Measurements from ENCODE around the gene KBTBD7. TPM values are rescaled to one million over a fixed set of nuclear protein-coding genes. Genes with fewer than 3 reads are reported as not detected.

The KBTBD7 gene, protein sequence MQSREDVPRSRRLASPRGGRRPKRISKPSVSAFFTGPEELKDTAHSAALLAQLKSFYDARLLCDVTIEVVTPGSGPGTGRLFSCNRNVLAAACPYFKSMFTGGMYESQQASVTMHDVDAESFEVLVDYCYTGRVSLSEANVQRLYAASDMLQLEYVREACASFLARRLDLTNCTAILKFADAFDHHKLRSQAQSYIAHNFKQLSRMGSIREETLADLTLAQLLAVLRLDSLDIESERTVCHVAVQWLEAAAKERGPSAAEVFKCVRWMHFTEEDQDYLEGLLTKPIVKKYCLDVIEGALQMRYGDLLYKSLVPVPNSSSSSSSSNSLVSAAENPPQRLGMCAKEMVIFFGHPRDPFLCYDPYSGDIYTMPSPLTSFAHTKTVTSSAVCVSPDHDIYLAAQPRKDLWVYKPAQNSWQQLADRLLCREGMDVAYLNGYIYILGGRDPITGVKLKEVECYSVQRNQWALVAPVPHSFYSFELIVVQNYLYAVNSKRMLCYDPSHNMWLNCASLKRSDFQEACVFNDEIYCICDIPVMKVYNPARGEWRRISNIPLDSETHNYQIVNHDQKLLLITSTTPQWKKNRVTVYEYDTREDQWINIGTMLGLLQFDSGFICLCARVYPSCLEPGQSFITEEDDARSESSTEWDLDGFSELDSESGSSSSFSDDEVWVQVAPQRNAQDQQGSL
- 13.3 and 15.1 TPM in 2 replicates for total RNA-seq (2014; rRNA removed; shearing (Covaris generic))

DNA sequence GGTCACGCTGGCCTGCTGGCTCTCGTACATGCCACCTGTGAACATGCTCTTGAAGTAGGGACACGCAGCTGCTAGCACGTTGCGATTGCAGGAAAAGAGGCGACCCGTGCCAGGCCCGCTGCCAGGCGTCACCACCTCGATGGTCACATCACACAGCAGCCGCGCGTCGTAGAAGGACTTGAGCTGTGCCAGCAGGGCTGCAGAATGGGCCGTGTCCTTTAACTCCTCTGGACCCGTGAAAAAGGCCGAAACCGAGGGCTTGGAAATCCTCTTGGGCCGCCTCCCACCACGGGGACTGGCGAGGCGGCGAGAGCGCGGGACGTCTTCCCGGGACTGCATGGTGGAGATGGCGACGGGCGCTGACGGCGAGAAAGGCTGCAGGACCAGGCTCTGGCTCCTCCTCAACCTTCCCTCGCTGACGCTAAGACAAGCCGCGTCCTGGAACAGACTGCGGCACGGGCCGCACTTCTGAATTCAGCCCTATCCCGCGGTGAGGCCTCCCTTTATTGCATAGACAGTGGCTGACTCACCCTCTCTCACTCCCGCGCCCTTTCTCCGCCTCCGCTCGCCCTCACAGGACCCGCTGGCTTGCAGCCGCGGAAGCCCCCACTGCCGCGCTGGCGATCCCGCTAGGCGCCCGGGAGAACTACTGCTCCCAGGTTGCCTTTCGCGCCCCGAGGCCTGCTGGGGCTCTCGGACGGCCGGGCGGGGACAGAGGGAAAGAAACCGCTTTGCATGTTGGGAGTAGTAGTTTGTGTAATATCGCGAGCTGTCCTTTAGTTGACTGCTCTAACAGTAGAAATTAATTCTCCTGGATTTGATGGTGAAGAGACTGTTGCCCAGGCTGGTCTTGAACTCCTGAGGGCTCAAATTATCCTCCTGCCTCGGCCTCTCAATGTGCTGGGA is at the start of gene KBTBD7:
Gene KBTBD7, minus strand, starts transcription at position 651 of the 906 bp plus-strand sequence. Its CDS starts 312 bp downstream, at position 339.
- peak; percentile 91 for DNase-seq
- H3K4me3 ChIP-seq (ENCODE audit: insufficient read depth, low read depth, low read length), result peak within 1 kb of the TSS; percentile 77
- H3K27me3 ChIP-seq (ENCODE audit: control insufficient read depth, insufficient read depth, low read length), result no peaks in the 10 kb centered on the region
- H3K36me3 ChIP-seq (replicated peaks; ENCODE audit: control insufficient read depth, insufficient read depth, low read length), result no peaks in the 10 kb centered on the region; the same call in 1 of the 2 replicates

GRCh38 chr13:41241626-41242025 is 47.3 kb upstream of the KBTBD7 start:
- DNase-seq, result no peak
- Histone ChIP-seq H3K27me3 (ENCODE audit: control insufficient read depth, insufficient read depth, low read length) (no peaks in the 10 kb centered on the region), H3K4me3 (ENCODE audit: insufficient read depth, low read depth, low read length) (no peak overlapping the region), H3K36me3 (replicated peaks; ENCODE audit: control insufficient read depth, insufficient read depth, low read length) (no peaks in the 10 kb centered on the region; the same call in 1 of the 2 replicates)

DNA sequence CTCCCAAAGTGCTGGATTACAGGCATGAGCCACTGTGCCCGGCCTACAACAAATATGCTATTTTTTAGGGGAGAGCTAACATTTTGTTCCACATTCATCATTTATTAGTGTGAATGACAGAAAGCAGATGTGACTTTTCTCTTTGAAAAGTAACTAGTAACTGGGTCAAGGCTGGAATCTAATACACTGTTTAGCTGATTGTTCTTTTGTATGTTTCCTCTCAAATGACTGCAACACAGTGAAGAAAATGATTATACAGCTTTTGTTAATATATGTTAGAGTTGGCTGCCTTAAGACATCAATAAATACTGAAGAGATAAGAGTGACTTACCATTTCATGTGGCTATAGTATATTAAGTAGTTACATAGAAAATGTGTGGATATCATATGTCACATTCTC is 42.0 kb upstream of the KBTBD7 start:
- no peak for DNase-seq
- no peaks in the 10 kb centered on the region; the same call in 1 of the 2 replicates for H3K36me3 ChIP-seq (replicated peaks; ENCODE audit: control insufficient read depth, insufficient read depth, low read length)
- no peaks in the 10 kb centered on the region for H3K27me3 ChIP-seq (ENCODE audit: control insufficient read depth, insufficient read depth, low read length)
- H3K4me3 ChIP-seq (ENCODE audit: insufficient read depth, low read depth, low read length), result no peak overlapping the region

GRCh38 chr13:41232578-41233480 is 38.5 kb upstream of the KBTBD7 start:
- Histone ChIP-seq H3K4me3 (ENCODE audit: insufficient read depth, low read depth, low read length) (no peak overlapping the region), H3K27me3 (ENCODE audit: control insufficient read depth, insufficient read depth, low read length) (no peaks in the 10 kb centered on the region), H3K36me3 (replicated peaks; ENCODE audit: control insufficient read depth, insufficient read depth, low read length) (no peaks in the 10 kb centered on the region)
- DNase-seq, result no peak

DNA sequence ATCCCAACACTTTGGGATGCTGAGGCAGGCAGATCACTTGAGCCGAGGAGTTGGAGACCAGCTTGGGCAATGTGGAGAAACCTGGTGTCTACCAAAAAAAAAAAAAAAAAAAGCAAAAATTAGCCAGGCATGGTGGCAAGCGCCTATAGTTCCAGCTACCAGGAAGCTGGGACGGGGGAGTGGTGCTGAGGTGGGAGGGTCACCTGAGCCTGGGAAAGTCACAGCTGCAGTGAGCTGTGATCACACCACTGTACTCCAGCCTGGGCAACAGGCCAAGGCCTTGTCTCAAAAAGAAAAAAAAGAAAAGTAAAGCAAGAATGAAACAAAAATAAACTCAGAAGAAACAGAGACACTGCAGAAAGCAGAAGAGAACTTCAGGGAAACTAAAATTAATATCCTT is 37.4 kb upstream of the KBTBD7 start:
- Histone ChIP-seq H3K27me3 (ENCODE audit: control insufficient read depth, insufficient read depth, low read length) (no peaks in the 10 kb centered on the region), H3K4me3 (ENCODE audit: insufficient read depth, low read depth, low read length) (no peak overlapping the region), H3K36me3 (replicated peaks; ENCODE audit: control insufficient read depth, insufficient read depth, low read length) (no peaks in the 10 kb centered on the region)
- no peak for DNase-seq

DNA sequence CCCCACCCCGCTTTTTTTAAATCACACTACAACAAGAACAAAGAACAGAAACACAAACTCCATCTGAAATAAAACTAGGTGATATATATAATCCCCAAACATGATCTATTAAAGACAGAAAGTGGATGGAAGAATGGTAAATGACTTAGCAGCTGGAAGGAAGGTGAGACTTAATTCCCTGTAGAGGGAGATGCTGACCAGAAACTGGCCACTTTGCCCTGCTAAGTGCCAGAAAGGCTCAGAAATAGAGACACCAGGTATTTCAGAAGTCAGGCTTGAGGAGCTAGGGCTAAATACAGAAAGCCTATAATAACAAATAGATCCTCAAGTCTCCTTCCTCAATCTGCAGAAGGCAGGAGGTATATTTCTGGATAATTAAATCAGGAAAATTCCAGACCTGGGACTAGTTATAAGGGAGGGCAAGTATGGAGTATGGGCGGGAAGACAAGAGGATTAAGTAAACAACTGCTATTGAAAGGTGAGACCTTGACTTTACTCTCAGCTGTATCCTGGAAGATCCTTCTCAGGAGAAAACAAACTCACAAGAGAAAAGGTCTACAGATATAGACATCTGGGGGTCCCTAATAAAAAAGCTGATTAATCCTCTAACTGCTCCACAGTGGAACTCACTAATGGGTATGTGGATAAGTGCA is 36.8 kb upstream of the KBTBD7 start:
- DNase-seq, result no peak
- no peaks in the 10 kb centered on the region for H3K36me3 ChIP-seq (replicated peaks; ENCODE audit: control insufficient read depth, insufficient read depth, low read length)
- no peak overlapping the region for H3K4me3 ChIP-seq (ENCODE audit: insufficient read depth, low read depth, low read length)
- H3K27me3 ChIP-seq (ENCODE audit: control insufficient read depth, insufficient read depth, low read length), result no peaks in the 10 kb centered on the region

GRCh38 chr13:41229356-41229755 is 35.0 kb upstream of the KBTBD7 start:
- Histone ChIP-seq H3K27me3 (ENCODE audit: control insufficient read depth, insufficient read depth, low read length) (no peaks in the 10 kb centered on the region), H3K36me3 (replicated peaks; ENCODE audit: control insufficient read depth, insufficient read depth, low read length) (no peaks in the 10 kb centered on the region), H3K4me3 (ENCODE audit: insufficient read depth, low read depth, low read length) (no peak overlapping the region)
- DNase-seq, result no peak

- Histone ChIP-seq H3K4me3 (ENCODE audit: insufficient read depth, low read depth, low read length) (no peak overlapping the region), H3K36me3 (replicated peaks; ENCODE audit: control insufficient read depth, insufficient read depth, low read length) (no peaks in the 10 kb centered on the region), H3K27me3 (ENCODE audit: control insufficient read depth, insufficient read depth, low read length) (no peaks in the 10 kb centered on the region)
- DNase-seq, result no peak
These were observed 30.0 kb upstream of the KBTBD7 start for GRCh38 chr13:41224113-41225110.

DNA sequence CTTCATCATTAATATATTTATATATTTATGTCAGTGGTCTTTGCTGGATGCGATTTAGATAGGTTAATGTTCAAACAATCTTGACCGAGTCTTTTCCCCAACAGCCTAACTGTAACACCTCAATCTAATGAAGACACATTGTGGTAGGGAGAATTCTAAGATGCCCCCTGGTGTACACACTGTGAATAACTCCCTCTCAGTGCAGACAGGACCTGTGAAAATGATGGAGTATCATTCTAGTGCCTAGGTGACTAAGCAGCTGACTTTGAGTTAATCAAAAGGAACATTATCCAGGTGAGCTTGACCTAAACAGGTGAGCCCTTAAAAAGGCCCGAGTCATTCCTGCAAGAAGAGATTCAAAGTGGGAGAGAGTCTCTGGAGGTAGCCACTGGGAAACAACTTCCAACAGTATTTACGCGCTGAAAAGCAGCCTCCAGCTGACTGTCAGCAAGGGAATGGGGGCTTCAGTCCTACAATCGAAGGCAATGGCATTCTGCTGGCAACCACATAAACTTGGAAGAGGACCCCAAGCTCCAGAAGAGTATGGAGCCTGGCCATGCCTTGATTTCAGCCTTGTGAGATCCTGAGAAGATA is 28.0 kb upstream of the KBTBD7 start:
- Histone ChIP-seq H3K27me3 (ENCODE audit: control insufficient read depth, insufficient read depth, low read length) (no peaks in the 10 kb centered on the region), H3K36me3 (replicated peaks; ENCODE audit: control insufficient read depth, insufficient read depth, low read length) (no peaks in the 10 kb centered on the region), H3K4me3 (ENCODE audit: insufficient read depth, low read depth, low read length) (no peak overlapping the region)
- DNase-seq, result peak; percentile 57

DNA sequence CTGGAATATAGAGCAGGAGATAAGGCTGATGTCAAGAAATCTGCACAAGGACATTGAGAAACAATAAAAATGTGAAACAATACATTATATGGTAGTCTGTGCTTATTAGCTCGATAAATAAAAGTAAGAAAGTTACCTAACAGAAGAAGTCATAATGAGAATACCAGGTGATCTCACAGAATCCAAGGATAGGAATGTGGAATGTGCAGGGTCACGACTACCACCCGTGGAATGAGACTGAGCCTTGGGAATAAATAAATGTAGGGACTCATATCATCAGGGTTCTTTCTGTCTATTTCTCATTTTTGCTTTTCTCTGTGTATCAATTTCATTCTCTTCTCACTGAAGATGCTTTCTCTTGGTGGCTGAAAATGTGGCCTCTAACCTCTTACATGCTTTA is 26.0 kb upstream of the KBTBD7 start:
- no peak for DNase-seq
- no peaks in the 10 kb centered on the region for H3K27me3 ChIP-seq (ENCODE audit: control insufficient read depth, insufficient read depth, low read length)
- no peak overlapping the region for H3K4me3 ChIP-seq (ENCODE audit: insufficient read depth, low read depth, low read length)
- H3K36me3 ChIP-seq (replicated peaks; ENCODE audit: control insufficient read depth, insufficient read depth, low read length), result no peaks in the 10 kb centered on the region

DNA sequence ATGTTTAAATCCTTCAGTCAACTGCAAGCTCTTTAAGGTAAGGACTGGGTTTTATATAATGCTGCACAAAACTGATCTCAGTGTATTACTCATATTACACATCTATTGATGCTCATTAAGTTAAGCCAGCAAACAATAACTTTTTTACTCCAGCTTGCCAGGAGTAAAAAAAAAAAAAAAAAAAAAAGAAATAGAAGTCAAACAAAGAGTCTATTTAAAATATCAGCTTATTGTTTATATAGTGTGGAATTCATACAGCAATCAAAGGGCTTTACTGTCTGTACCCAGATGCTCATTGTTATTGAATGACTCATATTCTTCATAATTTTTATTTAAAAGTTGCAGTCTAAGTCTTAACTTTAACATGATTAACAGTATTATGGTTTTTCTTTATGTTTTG is 21.8 kb upstream of the KBTBD7 start:
- H3K4me3 ChIP-seq (ENCODE audit: insufficient read depth, low read depth, low read length), result no peak overlapping the region
- no peaks in the 10 kb centered on the region for H3K27me3 ChIP-seq (ENCODE audit: control insufficient read depth, insufficient read depth, low read length)
- no peaks in the 10 kb centered on the region for H3K36me3 ChIP-seq (replicated peaks; ENCODE audit: control insufficient read depth, insufficient read depth, low read length)
- DNase-seq, result no peak

DNA sequence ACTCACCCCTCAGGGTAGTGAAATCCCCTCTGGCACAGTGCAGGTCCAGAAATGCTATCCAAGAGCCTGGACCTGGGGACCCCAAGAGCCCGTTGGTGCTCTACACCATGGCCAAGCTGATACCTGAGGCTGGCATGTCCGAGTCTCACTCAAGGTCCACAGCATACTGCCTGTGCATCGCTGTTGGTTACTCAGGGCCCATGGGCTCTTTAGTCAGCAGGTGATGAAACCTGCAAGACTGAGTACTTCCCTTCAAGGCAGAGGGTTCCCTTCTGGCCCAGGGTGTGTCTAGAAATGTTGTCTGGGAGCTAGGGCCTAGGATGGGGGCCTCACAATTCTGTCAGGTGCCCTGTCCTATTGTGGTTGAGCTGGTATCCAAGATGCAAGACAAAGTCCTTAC is 19.6 kb upstream of the KBTBD7 start:
- no peak for DNase-seq
- Histone ChIP-seq H3K4me3 (ENCODE audit: insufficient read depth, low read depth, low read length) (no peak overlapping the region), H3K36me3 (replicated peaks; ENCODE audit: control insufficient read depth, insufficient read depth, low read length) (no peaks in the 10 kb centered on the region), H3K27me3 (ENCODE audit: control insufficient read depth, insufficient read depth, low read length) (no peaks in the 10 kb centered on the region)
